NB4 (cell line): Measurements from ENCODE around the gene HP1BP3.

Source experiments
- DNase-seq: peaks from one replicate; pipeline ENCODE4 v3.0.0; 2010; ENCODE audit warnings: low read depth
- H3K4me3 ChIP-seq: one replicate; pipeline ENCODE4 v1.5.1; 2011; ENCODE audit warnings: mild to moderate bottlenecking, low read depth, low read length, moderate library complexity
- CTCF ChIP-seq: IDR thresholded peaks from one replicate; pipeline ENCODE4 v1.5.1; 2012; ENCODE audit warnings: low read depth, low read length
- MAX ChIP-seq: IDR thresholded peaks from 2 replicates; pipeline ENCODE4 v1.6.1; 2011; ENCODE audit warnings: low read depth, low read length
- MYC ChIP-seq: IDR thresholded peaks from 2 replicates; pipeline ENCODE4 v1.6.1; 2011; ENCODE audit warnings: low read depth, low read length
- POLR2A ChIP-seq: IDR thresholded peaks from 2 replicates; pipeline ENCODE4 v1.6.1; 2011; ENCODE audit warnings: mild to moderate bottlenecking; ENCODE audit not compliant: insufficient read length; ENCODE audit errors: extremely low read depth

Gene HP1BP3

GRCh38 chr1:20699558-20699957 is 87.5 kb downstream of the HP1BP3 start:
- TF ChIP-seq MYC, result no peak
- no peak for TF ChIP-seq POLR2A
- no peak for TF ChIP-seq CTCF
- TF ChIP-seq MAX, result no peak
- no peak for DNase-seq
- no peak overlapping the region for H3K4me3 ChIP-seq

- DNase-seq, result no peak
- TF ChIP-seq CTCF (no peak), POLR2A (no peak), MAX (no peak), MYC (no peak)
- no peak overlapping the region for H3K4me3 ChIP-seq
Observed at GRCh38 chr1:20698195-20698910, 88.8 kb downstream of the HP1BP3 start.

- no peak overlapping the region for H3K4me3 ChIP-seq
- TF ChIP-seq CTCF (no peak), MYC (no peak), MAX (no peak), POLR2A (no peak)
- DNase-seq, result no peak
Observed at GRCh38 chr1:20697563-20697962, 89.5 kb downstream of the HP1BP3 start.

- TF ChIP-seq CTCF (peak; percentile 73), MAX (peak; percentile 88), MYC (peak; percentile 58), POLR2A (no peak)
- DNase-seq, result peak; percentile 91
- peak overlapping the region; percentile 52 for H3K4me3 ChIP-seq
Observed at GRCh38 chr1:20696397-20697333, 90.4 kb downstream of the HP1BP3 start.

GRCh38 chr1:20695515-20695914 is 91.6 kb downstream of the HP1BP3 start:
- H3K4me3 ChIP-seq, result no peak overlapping the region
- DNase-seq, result no peak
- TF ChIP-seq POLR2A (no peak), MYC (no peak)

GRCh38 chr1:20693623-20694022 is 93.5 kb downstream of the HP1BP3 start:
- TF ChIP-seq CTCF, result no peak
- TF ChIP-seq MAX, result no peak
- no peak for TF ChIP-seq POLR2A
- TF ChIP-seq MYC, result no peak
- H3K4me3 ChIP-seq, result no peak overlapping the region
- DNase-seq, result no peak
